NOMO-1 treated with DMSO at 0.1 percent for 48 hours (cell line): ENCODE measurements around the gene TENT5C.
"Not testable (repeated sequence)": the region's sequence is repeated elsewhere in the genome, so short reads cannot be mapped to it uniquely, and the experiment has no call there.

ENCODE experiments used
- DNase-seq: peaks from one replicate; lab custom pipeline; 2025; ENCODE audit not compliant: unreplicated experiment; lab: John Stamatoyannopoulos, UW

TENT5C gene

DNA sequence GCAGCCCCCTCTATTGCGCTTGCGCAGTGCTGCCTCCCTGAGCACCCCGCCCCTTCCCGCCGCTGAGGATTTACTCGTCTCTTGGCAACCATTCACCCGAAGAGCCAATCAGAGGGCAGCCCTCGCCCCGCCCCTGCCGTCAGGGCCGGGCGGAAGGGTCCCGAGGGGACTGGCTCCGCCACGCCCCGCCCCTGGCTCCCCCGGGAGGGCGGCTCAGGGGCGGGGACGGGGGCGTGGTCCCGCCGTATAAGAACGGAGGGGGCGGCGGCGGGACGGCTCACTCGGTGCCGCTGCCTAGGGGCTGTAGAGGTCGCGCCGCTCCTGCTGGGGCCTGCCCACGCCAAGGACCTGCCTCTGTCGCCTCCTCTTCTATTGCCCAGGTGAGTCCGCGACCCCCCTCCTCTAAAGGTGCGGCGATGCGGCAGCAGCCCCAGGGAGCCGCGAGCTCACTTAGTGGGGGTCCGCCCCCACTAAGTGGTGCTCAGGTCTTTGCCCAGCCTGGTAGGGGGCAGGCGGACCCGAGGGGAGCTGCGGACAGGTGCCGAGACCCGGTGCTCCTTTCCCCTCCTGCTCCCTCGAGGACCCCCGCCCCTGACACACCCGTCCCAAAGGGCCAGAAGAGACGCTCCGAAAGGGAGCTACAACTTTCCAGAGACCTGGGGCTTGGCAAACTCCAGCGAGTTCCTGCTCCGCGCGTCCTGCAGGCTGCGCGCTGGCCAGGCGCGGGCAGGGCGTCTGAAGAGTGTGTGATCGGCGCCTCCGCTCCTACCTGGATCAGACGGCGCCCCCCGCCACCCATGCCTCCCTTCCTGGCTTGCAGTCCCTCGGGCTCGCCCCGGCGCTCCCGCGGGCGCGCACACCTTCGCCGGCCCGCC lies at the start of gene TENT5C:
Gene TENT5C (plus strand): TSS at position 275 of the 875 bp plus-strand sequence. CDS start 16,821 bp downstream, outside the sequence.
- DNase-seq = peak; percentile 97

DNA sequence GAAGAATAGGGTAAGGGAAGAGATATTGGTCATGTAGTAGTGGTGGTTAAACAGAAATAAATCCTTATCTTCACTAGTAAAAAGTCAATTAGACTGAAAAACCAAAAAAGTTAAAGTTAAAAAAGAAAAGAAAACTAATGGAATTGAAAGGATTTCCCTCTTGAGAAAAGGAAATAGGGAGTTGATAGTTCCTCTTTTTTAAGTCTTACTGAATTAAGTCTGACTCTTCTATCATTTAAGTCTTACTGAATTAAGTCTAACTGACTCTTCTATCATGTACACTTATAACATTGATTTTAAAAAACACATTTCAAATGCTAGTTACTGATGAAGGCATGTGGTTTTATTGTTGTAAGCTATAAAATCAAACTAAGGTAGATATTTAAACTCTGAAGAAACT lies 49.5 kb upstream of the TENT5C start:
- peak; percentile 45 for DNase-seq

DNA sequence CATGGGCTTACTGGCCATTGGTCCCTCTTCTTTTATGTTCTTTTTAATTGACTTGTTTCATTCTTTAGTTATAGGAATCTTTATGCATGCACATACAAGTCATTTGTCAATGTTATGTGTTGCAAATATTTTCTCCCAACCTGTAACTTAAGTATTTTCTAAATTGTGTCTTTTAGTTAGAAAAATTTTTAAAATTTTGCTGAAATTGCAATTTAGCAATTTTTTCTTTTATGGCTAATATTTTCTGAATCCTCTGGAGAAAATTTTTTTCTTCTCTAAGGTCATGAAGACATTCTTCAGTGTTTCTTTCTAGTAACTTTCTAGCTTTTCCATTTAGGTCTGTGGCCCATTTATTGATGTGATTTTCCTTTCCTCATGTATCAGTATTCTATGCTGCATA lies 48.9 kb upstream of the TENT5C start:
- no peak for DNase-seq

DNA sequence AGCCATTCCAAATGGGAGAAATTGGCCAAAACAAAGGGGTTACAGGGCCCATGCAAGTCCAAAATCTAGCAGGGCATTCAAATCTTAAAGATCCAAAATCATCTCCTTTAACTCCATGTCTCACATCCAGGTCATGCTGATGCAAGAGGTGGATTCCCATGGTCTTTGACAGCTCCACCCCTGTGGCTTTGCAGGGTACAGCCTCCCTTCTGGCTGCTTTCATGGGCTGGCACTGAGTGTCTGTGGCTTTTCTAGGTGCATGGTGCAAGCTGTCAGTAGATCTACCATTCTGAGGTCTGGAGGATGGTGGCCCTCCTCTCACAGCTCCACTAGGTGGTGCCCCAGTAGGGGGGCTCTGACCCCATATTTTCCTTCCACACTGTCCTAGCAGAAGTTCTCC lies 47.4 kb upstream of the TENT5C start:
- DNase-seq = not testable (repeated sequence)

DNA sequence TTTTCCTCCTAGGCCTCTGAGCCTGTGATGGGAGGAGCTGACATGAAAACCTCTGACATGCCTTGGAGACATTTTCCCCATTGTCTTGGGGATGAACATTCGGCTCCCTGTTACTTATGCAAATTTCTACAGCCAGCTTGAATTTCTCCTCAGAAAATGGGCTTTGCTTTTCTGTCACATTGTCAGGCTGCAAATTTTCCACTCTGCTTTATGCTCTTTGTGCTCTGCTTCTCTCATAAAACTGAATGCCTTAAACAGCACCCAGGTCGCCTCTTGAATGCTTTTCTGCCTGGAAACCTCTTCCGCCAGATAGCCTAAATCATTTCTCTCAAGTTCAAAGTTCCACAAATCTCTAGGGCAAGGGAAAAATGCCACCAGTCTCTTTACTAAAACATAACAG lies 46.7 kb upstream of the TENT5C start:
- DNase-seq = no peak

DNA sequence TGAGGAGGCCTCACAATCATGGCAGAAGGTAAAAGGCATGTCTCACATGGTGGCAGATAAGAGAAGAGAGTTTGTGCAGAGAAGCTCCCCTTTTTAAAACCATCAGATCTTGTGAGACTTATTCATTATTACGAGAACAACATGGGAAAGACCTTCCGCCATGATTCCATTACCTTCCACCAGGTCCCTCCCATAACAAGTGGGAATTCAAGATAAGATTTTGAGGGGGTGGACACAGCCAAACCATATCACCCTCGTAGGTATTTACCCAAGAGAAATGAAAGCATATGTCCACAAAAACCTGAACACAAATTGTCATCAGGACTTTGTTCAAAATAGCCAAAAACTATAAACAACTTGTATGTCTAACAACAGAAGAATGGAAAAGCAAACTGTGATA lies 45.9 kb upstream of the TENT5C start:
- DNase-seq = no peak

DNA sequence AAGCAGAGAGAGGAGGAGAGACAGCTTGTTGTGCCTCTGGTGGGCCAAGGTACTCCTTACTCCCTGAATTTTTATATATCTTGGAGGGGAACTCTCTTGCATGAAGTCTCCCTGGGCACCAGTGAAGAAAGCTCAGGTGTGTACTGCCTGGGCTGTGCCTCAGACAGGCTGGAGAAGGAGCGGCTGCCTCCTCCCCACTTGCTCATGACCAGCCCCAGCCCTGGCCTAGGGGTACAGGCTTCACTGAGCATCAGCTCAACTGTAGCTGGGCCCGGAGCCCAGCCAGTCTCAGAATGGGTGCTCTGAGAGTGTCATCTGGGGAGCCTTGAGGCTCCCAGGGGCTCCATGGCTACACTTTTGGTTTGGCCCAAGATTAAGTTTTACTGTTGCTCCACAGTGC lies 44.8 kb upstream of the TENT5C start:
- no peak for DNase-seq

DNA sequence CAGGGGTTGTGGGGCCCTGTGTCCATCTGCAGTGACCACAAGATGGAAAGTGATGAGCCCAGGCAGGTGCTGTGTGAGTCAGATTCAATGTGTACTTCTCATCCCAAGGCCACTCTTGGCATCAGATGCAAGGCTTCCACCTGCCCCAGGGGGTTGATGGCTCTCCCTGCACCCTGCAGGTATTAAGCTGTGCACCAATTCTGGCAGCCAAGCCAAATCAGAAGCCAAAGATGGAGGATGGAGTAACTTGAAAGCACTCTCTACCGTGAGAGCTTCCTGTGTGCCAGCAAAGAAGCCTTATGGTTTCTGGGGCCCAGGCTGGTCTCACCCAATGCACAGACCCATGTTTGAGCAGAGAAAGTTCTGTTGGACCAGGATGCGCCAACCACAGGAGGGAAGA lies 44.3 kb upstream of the TENT5C start:
- no peak for DNase-seq

DNA sequence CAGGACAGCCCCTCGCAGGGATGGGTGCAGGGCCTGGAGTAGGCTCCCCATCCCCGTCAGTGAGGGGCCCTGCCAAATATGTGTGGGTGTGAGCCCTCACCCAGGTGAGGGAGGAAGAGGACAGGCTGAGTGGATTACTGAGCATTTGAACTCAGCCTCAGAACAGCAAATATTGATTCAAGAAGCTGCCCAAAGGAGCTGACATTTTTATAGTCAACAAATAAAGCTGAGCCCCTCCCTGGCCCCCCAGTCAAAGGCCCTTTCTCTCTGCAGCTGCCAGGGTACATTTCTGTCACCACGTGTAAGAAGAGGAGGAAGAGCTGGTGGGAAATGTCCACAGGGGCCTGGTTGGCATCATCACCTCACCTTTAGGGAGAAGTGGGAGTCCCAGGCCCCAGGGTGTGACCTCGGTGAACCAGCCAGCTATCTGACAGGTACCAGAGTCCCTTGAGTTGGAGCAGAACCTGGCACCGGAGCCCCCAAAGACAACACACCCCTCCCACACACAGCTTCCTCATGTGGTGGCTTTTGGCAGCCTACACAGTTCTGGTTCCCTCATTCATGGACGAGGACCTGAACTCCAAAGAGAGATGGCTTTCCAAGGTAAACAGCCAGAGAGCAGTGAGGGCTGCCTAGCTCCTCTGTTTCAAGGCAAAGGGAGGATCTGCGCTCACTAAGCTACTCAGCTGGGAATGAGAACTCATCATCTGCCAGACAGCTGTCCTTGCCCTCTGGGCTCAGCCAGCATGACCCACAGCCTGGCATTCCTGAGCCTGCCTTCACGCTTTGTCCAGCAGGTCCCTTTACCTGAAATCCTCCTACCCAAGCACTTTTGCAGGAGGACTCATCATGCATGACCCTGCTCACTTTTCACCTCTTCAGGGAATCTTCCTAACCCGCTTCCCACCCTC lies 43.0 kb upstream of the TENT5C start:
- DNase-seq = no peak

DNA sequence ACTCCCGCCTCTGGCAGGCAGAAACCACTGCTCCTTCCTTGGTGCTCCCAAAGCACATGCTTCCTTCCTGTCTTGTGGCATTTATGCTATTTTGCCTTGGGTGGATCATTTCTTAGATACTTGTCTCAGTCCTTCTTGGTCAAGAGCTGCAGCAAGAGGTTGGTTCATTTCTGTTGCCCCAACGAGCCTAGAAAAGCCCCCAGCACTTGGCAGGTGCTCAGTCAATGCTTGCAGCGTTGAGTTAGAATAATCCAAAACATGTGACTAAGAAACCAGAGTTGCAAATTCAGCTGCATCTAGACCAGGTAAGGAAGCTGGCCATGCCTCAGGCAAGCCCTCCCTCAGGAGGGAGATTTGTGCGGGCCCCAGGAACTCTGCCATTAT lies 42.4 kb upstream of the TENT5C start:
- DNase-seq = no peak

DNA sequence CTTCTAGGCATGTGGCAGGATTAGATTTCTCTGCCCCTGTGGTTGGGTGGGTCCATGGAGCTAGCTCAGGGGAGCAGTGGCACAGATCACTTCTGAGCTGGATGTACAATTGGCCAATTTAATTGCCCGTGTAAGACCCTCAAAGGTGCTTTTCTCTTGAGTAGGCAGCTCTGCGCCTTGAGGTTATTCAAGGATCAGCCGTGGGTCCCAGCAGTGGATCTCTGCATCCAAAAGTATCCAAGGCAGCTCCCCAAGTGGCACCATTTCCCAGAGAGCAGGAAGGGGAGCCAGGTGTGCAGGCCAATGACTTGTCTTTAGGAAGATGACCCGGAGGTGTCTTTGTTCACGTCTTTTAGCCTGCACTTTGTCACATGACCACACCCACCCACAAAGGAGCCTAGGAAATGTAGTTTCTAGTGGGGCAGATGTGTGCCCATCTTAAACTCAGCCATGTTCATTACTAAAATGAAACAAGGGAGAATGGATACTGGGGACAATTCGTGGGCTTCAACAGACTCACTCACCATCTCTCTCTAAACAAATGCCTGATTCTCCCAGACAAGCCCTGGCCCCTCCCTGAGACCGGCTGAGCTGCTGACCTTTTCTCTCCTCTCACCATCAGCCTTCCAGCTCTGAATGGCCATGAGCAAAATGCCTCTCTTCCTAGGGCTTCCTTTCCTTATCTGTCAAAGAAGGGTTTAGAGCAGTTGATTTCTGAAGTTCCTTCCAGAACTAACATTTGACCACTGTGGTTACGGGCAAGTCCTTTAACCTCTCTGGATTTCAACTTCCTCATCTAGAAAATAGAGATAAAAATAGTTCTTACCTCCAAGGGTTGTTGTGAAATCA lies 41.4 kb upstream of the TENT5C start:
- DNase-seq = peak; percentile 70

DNA sequence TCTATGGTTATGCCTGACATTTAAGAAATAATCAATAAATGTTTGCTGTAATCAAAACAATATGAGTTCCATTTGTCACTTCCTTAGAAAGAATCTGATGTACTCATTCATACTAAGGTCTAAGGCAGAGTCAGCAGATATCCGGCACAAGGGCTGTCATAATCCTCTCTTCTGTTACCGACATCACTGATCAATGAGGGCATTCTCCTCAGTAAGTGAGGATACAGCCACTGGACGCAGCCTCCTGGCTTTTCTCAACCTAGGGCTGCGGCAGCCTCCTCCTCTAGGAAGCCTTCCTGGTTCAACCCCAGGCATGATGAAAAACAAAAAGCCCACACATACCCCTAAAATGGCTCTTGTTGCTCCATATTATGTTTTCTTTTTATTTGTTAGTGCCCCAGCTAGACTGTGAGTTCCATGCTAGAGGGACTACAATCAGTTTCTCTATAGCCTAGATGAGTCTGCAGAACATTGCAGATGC lies 40.7 kb upstream of the TENT5C start:
- DNase-seq = no peak

DNA sequence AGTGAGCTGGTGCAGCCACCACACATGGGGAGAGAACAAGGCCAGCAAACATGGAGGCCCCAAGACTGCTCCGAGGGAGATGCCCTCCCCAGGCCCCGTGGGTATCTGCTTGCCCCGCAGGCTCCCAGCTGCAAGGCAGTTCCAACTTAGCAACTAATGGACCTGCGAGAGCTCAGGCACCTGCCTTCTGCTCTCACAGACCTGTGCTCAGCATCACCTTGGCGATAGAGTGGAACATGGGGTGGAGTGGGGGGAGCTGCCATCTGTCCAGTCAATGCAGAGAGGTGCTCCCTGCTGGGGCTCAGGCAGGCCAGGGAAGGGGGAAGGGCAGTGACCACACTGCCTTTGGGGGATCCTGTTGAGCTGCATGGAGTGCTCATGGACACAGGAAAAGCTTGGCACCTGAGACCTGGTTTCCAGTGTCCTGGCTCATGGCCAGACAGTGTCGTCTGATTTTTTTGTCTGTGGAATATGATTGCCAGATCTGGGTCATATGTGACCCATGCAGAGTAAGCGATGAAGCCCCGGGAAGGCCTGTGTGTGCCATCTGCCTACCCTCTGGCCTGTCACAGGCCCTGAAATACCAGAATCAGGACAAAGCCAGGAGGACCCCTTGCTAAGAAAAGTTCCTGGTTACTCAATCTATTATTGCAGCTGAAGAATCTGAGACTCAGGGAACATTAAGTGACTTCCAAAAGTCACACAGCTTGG lies 39.9 kb upstream of the TENT5C start:
- DNase-seq = no peak

DNA sequence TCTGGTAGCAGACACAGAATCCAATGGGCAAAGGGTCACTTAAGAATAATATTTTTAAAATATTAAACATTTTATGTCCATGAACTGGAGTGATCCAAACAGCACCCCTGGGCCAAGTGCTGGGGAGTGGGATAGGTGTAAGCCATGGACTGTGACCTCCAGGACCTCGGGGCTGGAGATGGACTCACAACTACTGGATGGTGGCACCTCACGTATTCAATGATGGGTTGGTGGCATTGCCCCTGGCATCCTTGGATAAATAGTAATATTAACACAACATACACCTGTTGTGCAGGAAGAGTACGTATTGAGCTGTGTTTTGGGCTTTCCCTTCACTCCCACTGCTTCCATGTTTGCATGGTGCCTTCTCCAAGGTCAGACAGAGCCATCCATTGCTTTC lies 39.3 kb upstream of the TENT5C start:
- DNase-seq = no peak

DNA sequence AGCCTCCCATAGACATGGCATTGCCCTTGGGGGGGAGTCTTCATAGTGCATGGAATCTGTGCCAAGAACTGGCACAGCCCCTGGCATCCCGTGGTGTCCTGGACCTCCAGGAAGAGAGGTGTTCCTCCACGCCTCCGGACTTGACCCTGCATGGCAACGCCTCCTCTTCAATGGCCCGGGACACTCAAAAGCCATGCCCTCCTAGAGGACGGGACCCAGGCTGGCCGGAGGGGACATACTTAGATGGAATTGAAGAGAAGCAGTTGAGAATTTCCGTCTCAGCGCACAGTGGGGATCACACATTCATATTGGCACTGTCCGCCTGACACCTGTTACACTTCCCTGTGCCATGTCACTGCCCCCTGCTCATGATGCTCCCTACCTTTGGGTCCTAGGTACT lies 38.4 kb upstream of the TENT5C start:
- DNase-seq = no peak

DNA sequence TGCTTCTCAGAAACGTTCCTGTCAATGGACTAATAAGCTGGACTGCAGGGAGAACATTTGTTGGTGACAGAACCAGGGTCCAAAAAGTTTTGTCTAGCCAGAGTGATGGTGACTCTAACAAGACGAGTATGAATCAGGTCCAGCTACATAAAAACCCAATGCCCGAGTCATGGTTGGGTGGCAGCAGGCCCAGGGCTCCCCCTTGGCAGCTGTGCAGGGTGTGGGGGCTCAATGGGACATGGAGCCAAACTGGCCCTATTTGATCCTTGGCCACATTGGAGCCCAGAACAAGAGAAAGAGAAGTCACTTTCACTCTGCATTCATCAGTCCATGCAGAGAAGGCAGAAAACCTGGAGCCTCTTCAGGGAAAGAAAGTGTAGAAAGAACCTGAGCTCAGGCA lies 37.9 kb upstream of the TENT5C start:
- DNase-seq = no peak

DNA sequence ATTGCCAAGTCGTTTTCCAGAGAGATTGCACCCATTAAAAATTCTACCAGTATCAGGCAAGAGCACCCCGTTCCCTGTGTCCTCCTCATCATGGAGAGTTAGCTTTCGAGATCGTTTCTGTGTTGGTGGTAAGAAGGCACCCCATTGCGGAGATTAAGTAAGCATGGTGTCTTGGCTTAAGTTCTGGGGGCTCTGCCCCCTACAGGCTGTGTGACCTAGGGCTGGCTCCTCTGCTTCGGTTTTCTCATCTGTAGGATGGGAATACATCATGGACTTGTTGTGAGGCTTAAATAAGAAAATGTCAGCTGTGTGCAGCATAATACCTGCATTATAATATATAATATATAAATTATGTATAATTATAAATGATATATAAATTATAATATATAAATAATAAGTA lies 36.8 kb upstream of the TENT5C start:
- no peak for DNase-seq

DNA sequence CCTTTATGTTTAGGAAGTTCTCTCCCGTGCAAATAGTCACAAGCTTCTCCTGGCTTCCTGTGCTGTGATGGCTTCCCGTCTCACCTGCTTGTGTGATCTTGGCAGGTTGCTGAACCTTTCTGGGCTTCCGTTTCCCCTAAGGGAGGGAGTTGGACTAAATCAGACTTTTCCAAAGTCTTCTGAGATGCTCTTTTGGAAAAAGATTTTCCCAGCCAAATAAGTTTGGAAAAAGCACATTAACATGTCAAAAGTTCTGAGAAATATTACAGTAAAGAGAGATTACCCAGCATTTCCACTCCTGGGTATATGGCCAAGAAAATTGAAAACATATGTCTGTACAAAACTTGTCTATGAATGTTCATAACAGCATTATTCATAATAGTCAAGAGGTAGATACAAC lies 36.0 kb upstream of the TENT5C start:
- no peak for DNase-seq

DNA sequence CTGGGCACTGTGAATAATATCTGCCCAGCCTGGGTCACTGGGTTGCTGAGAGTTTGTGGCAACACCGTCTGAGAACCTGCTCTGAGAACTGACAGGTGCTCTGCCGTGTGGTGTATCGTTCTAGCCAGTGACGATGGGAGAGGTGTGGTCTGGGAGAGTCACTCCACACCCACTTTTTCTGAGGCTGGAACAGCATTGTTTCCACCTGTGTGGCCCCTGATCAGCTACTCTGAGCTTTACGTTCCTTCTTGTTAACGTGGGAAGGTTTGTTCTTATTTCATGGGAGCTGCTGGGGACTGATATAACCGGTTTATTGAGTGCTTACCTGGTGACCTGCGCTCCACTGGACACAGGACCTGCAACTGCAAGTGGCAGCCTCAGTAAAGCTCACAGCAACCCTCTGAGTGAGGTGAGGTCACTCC lies 34.8 kb upstream of the TENT5C start:
- no peak for DNase-seq

DNA sequence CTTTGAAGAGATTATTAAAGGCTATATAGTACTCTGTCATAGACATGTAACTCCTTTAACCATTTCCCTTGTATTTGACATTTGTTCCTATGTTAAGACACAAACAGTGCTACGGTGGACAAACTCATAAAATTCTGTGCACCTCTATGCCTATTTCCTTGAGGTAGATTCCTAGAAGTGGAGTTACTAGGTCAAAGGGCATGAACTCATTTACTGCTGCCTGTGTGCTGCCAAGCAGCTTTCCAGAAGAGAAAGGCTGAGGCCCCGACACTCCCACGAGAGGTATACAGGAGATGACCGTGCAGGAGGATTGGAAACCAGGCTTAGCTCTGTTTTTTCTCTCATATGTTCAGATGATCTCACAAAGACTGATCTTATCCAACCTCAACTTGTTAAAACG lies 34.4 kb upstream of the TENT5C start:
- DNase-seq = no peak
